HG03457 (cell line): ENCODE results near the gene RREB1.
"Not testable (repeated sequence)": the region's sequence is repeated elsewhere in the genome, so short reads cannot be mapped to it uniquely, and the experiment has no call there.

Experiments used
- ATAC-seq: cut with Tn5 transposase; IDR thresholded peaks from one replicate; pipeline ENCODE4 v1.9.1; 2021; ENCODE audit warnings: moderate number of reproducible peaks; ENCODE audit not compliant: unreplicated experiment

The RREB1 gene

GRCh38 chr6:7260291-7261031, 152.7 kb downstream of the RREB1 start:
- no peak for ATAC-seq

- ATAC-seq, result peak; percentile 58
Measured at GRCh38 chr6:7261032-7261841, 153.5 kb downstream of the RREB1 start.

GRCh38 chr6:7261852-7262461, 154.2 kb downstream of the RREB1 start:
- ATAC-seq, result no peak

GRCh38 chr6:7262746-7263518, 155.2 kb downstream of the RREB1 start:
- no peak for ATAC-seq

- not testable (repeated sequence) for ATAC-seq
Measured at GRCh38 chr6:7263519-7263805, 155.7 kb downstream of the RREB1 start.

GRCh38 chr6:7264041-7264440, 156.3 kb downstream of the RREB1 start:
- no peak for ATAC-seq

GRCh38 chr6:7264686-7265384, 157.1 kb downstream of the RREB1 start:
- no peak for ATAC-seq

GRCh38 chr6:7265385-7265726, 157.6 kb downstream of the RREB1 start:
- ATAC-seq, result not testable (repeated sequence)

GRCh38 chr6:7267071-7267465, 159.3 kb downstream of the RREB1 start:
- ATAC-seq, result no peak

- ATAC-seq, result no peak
Measured at GRCh38 chr6:7267466-7268091, 159.8 kb downstream of the RREB1 start.

GRCh38 chr6:7268362-7268761, 160.6 kb downstream of the RREB1 start:
- ATAC-seq, result no peak

GRCh38 chr6:7268816-7269555, 161.2 kb downstream of the RREB1 start:
- ATAC-seq, result no peak

GRCh38 chr6:7269816-7270215, 162.1 kb downstream of the RREB1 start:
- no peak for ATAC-seq

- no peak for ATAC-seq
Measured at GRCh38 chr6:7270320-7271204, 162.8 kb downstream of the RREB1 start.

- no peak for ATAC-seq
Measured at GRCh38 chr6:7271205-7271534, 163.4 kb downstream of the RREB1 start.

- no peak for ATAC-seq
Measured at GRCh38 chr6:7273709-7274108, 165.9 kb downstream of the RREB1 start.

- not testable (repeated sequence) for ATAC-seq
Measured at GRCh38 chr6:7274525-7274924, 166.8 kb downstream of the RREB1 start.

- no peak for ATAC-seq
Measured at GRCh38 chr6:7276199-7276524, 168.4 kb downstream of the RREB1 start.
